Measurements from ENCODE around the gene IQGAP2.

- TF ChIP-seq CTCF (conservative IDR thresholded peaks at IDR 0.05; ENCODE audit: low read length) (no peak), EZH2phosphoT487 (IDR thresholded peaks at IDR 0.05; ENCODE audit: borderline replicate concordance) (no peak)
These were observed 201.8 kb downstream of the IQGAP2 start for GRCh38 chr5:76604838-76605237.
